Vagina (tissue), 2 donors: Measurements from ENCODE around the gene CD44. TPM values are rescaled to one million over a fixed set of nuclear protein-coding genes. Genes with fewer than 3 reads are reported as not detected.
"Not testable (repeated sequence)": the region's sequence is repeated elsewhere in the genome, so short reads cannot be mapped to it uniquely, and the experiment has no call there.

Experiments used
- DNase-seq, 2 donors: peaks; one replicate each; pipeline ENCODE4 v3.0.0-alpha.2; 2017; ENCODE audit errors: extremely low spot score in 2 of 2
- H3K27ac ChIP-seq: fragments of 200-600 bp; sonication (generic); one replicate; pipeline ENCODE4 v1.5.1; 2019
- H3K27me3 ChIP-seq: fragments of 200-600 bp; sonication (generic); one replicate; pipeline ENCODE4 v1.5.1; 2019
- H3K36me3 ChIP-seq, 2 donors: fragments of 200-600 bp; sonication (generic); one replicate each; pipeline ENCODE4 v1.5.1; 2017 to 2019
- H3K4me1 ChIP-seq: fragments of 200-600 bp; sonication (generic); one replicate; pipeline ENCODE4 v1.5.1; 2019
- H3K4me3 ChIP-seq, 2 donors: fragments of 200-600 bp; sonication (generic); 1 replicate in 1 of 2; 2 replicates in 1 of 2; pipeline ENCODE4 v1.5.1; 2016 to 2019
- H3K9me3 ChIP-seq: fragments of 200-600 bp; sonication (generic); one replicate; pipeline ENCODE4 v1.5.1; 2019
- POLR2A ChIP-seq, 2 donors: fragments of 450-650 bp; IDR thresholded peaks; one replicate each; pipeline ENCODE4 v1.6.1; 2017; ENCODE audit warnings: antibody characterized with exemption in 2 of 2, mild to moderate bottlenecking in 2 of 2, moderate library complexity in 2 of 2
- POLR2AphosphoS5 ChIP-seq, 2 donors: sonication (generic); formaldehyde crosslinking; IDR thresholded peaks; one replicate each; pipeline ENCODE4 v1.9.0; 2017; ENCODE audit warnings: antibody characterized with exemption in 2 of 2, mild to moderate bottlenecking in 2 of 2, low read depth in 1 of 2; ENCODE audit not compliant: insufficient read depth in 1 of 2
- intact Hi-C: fragments of 100-400 bp; cut with DNase I; formaldehyde crosslinking; loops from one replicate; pipeline ENCODE4 v1.15.1; 2023
- total RNA-seq: library from RNA; depleted of rRNA; stranded (reverse); fragments of >200 nt; gene quantifications from one replicate; pipeline ENCODE4 v1.2.3, GENCODE V29; 2016
- TF ChIP-seq, protein P1 (sequence below), 3 experiments: fragments of 450-650 bp in 2 of 3; fragments of 200-600 bp in 1 of 3; sonication (generic) in 1 of 3; IDR thresholded peaks; one replicate each; pipeline ENCODE4 v1.5.1; 2017 to 2019; ENCODE audit warnings: antibody characterized with exemption in 3 of 3, mild to moderate bottlenecking in 2 of 3, moderate library complexity in 2 of 3

Gene CD44
- total RNA-seq: 869 TPM

DNA sequence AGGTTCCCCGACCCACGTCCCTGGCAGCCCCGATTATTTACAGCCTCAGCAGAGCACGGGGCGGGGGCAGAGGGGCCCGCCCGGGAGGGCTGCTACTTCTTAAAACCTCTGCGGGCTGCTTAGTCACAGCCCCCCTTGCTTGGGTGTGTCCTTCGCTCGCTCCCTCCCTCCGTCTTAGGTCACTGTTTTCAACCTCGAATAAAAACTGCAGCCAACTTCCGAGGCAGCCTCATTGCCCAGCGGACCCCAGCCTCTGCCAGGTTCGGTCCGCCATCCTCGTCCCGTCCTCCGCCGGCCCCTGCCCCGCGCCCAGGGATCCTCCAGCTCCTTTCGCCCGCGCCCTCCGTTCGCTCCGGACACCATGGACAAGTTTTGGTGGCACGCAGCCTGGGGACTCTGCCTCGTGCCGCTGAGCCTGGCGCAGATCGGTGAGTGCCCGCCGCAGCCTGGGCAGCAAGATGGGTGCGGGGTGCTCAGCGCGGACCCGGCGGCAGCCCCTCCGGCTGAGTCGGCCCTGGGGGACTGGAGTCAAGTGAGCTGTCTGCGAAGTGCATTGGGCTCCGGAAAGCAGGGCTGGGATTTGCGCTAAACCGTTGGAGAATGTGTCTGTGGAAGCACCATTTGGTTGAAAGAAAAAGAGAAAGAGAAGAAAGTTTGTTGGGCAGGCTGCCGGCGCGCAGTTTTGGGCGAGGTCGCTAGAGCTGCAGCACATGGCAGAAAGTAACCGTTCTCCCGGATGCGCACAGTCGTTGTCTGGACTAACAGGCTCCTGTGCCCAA, at the start of gene CD44:
TSS of gene CD44 (plus strand) at position 229 of the 779 bp plus-strand sequence. CDS start at position 362, 133 bp downstream.
- no peaks in the 10 kb centered on the region for H3K27me3 ChIP-seq
- intact Hi-C loops: no loop called here
- peak within 1 kb of the TSS; percentile 86 to 93 for H3K4me3 ChIP-seq
- H3K36me3 ChIP-seq: no peaks in the 10 kb centered on the region
- TF ChIP-seq POLR2AphosphoS5 (IDR thresholded peaks at IDR 0.05; ENCODE audit: insufficient read depth in 1 of 2, low read depth in 1 of 2) (peak; percentile 35 to 95), POLR2A (IDR thresholded peaks at IDR 0.05) (peak in 1 of 2 donors; percentile 42)
- TF ChIP-seq, protein P1, sequence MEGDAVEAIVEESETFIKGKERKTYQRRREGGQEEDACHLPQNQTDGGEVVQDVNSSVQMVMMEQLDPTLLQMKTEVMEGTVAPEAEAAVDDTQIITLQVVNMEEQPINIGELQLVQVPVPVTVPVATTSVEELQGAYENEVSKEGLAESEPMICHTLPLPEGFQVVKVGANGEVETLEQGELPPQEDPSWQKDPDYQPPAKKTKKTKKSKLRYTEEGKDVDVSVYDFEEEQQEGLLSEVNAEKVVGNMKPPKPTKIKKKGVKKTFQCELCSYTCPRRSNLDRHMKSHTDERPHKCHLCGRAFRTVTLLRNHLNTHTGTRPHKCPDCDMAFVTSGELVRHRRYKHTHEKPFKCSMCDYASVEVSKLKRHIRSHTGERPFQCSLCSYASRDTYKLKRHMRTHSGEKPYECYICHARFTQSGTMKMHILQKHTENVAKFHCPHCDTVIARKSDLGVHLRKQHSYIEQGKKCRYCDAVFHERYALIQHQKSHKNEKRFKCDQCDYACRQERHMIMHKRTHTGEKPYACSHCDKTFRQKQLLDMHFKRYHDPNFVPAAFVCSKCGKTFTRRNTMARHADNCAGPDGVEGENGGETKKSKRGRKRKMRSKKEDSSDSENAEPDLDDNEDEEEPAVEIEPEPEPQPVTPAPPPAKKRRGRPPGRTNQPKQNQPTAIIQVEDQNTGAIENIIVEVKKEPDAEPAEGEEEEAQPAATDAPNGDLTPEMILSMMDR (IDR thresholded peaks at IDR 0.05): no peak
- no peak for DNase-seq
- no peaks in the 10 kb centered on the region for H3K9me3 ChIP-seq
- peaks cover 54% of the 10 kb centered on the region for H3K4me1 ChIP-seq
- peak within 1 kb of the TSS; percentile 96 for H3K27ac ChIP-seq

DNA sequence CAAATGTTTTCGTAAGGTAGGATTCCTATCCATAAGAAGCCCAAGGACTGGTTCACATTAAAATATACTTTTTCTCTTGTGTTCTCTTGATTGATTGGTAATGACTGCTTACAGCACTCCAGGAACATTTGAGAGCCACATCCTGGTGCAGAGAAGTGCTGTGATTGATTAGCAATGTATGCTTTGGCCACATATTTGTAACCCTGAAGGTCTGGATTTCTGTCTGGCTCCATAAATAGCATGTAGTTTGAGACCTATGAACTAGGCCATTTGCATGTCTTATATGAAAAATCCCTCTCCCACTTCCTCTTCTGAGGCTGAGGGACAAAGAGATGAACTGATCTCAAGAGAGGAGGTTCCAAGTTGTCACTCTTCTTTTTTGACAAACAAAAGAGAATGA, 49.3 kb upstream of the CD44 start:
- Histone ChIP-seq H3K4me1 (peaks cover 33% of the 10 kb centered on the region), H3K36me3 (no peaks in the 10 kb centered on the region), H3K27ac (no peak overlapping the region), H3K9me3 (no peaks in the 10 kb centered on the region), H3K4me3 (no peak overlapping the region), H3K27me3 (no peaks in the 10 kb centered on the region)
- intact Hi-C loops: loop anchor here (10.0 kb wide), 1 partner anchor 65 kb away; no protein-coding TSS in a partner anchor
- TF ChIP-seq, protein P1 (IDR thresholded peaks at IDR 0.05): no peak
- TF ChIP-seq POLR2AphosphoS5 (IDR thresholded peaks at IDR 0.05; ENCODE audit: insufficient read depth in 1 of 2, low read depth in 1 of 2) (no peak), POLR2A (IDR thresholded peaks at IDR 0.05) (no peak)
- peak in 1 of 2 donors; percentile 6 for DNase-seq

DNA sequence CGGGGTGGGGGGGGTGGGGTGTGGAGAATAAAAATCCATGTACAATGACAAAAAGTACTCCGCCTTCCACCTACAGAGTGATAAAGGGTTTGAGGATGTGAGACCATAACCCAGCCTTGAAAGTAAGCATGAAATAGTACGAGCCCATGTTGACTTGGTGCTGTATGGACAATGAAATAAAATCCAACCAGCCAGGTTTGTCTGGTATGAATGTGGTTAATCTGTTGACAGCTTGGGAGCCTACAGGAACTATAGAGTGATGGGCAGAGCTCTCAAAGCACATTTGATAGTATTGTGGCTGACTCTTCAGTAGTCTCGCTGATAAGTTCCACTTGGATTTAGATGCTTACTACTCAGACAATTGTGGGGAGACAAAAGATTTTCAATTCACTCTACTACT, 48.8 kb upstream of the CD44 start:
- H3K4me3 ChIP-seq: no peak overlapping the region
- TF ChIP-seq, protein P1 (IDR thresholded peaks at IDR 0.05): no peak
- TF ChIP-seq POLR2AphosphoS5 (IDR thresholded peaks at IDR 0.05; ENCODE audit: insufficient read depth in 1 of 2, low read depth in 1 of 2) (no peak), POLR2A (IDR thresholded peaks at IDR 0.05) (no peak)

DNA sequence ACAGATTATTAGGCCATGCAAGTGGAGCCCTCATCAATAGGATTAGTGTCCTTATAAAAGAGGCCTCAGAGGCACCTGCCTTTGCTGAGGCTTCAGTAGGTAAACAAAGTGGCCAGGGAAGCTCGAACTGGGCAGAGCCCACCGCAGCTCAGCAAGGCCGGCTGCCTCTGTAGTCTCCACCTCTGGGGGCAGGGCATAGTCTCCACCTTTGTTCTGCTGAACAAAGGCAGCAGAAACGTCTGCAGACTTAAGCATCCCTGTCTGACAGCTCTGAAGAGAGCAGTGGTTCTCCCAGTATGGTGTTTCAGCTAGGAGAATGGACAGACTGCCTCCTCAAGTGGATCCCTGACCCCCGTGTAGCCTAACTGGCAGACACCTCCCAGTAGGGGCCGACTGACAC, 48.0 kb upstream of the CD44 start:
- intact Hi-C loops: loop anchor here (10.0 kb wide), 1 partner anchor 64 kb away; no protein-coding TSS in a partner anchor
- not testable (repeated sequence) for H3K27ac ChIP-seq, H3K36me3 ChIP-seq, H3K9me3 ChIP-seq, H3K4me3 ChIP-seq, H3K27me3 ChIP-seq
- peaks cover 21% of the 10 kb centered on the region for H3K4me1 ChIP-seq
- peak; percentile 37 to 43 for DNase-seq

More for the DNA sequence above, 48.8 kb upstream of the CD44 start:
- Histone ChIP-seq H3K9me3 (no peaks in the 10 kb centered on the region), H3K36me3 (no peaks in the 10 kb centered on the region), H3K4me1 (peaks cover 28% of the 10 kb centered on the region), H3K27ac (no peak overlapping the region), H3K27me3 (no peaks in the 10 kb centered on the region)
- intact Hi-C loops: loop anchor here (10.0 kb wide), 1 partner anchor 65 kb away; no protein-coding TSS in a partner anchor
- DNase-seq: peak; percentile 1 to 10

DNA sequence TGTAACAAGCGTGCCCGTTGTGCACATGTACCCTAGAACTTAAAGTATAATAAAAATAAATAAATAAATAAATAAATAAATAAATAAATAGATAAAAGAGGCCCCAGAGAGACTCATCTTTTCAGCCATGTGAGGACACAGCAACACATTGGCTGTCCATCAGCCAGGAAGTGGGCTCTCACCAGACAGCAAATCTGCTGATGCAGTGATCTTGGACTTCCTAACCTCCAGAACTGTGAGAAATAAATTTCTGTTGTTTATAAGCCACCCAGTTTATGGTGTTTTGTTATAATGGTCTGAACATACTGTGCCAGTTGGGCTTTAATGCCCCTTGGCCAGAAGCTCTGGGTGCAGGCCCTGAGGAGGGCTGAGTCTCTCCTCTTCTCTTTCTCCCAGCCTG, 42.2 kb upstream of the CD44 start:
- intact Hi-C loops: loop anchor here (10.0 kb wide), 1 partner anchor 58 kb away; no protein-coding TSS in a partner anchor
- no peak overlapping the region for H3K27ac ChIP-seq

More for the DNA sequence above, 42.2 kb upstream of the CD44 start:
- TF ChIP-seq POLR2AphosphoS5 (IDR thresholded peaks at IDR 0.05; ENCODE audit: insufficient read depth in 1 of 2, low read depth in 1 of 2) (no peak), POLR2A (IDR thresholded peaks at IDR 0.05) (no peak)
- TF ChIP-seq, protein P1 (IDR thresholded peaks at IDR 0.05): no peak
- Histone ChIP-seq H3K9me3 (no peaks in the 10 kb centered on the region), H3K4me1 (peaks cover 14% of the 10 kb centered on the region), H3K27me3 (no peaks in the 10 kb centered on the region), H3K4me3 (no peak overlapping the region), H3K36me3 (no peaks in the 10 kb centered on the region)
- peak in 1 of 2 donors; percentile 60 for DNase-seq
